BLaER1 (cell line): ENCODE measurements around the gene SLC41A1.
A peak's percentile ranks its signal among the peaks of the same experiment; 100 is the strongest.

Source experiments
- H3K27ac ChIP-seq: shearing (Covaris generic); formaldehyde crosslinking; 2 replicates; pipeline ENCODE4 v1.8.1; 2022
- H3K27me3 ChIP-seq: shearing (Covaris generic); formaldehyde crosslinking; 2 replicates; pipeline ENCODE4 v1.8.1; 2022
- H3K36me3 ChIP-seq: shearing (Covaris generic); formaldehyde crosslinking; 2 replicates; pipeline ENCODE4 v1.8.1; 2022
- H3K4me1 ChIP-seq: shearing (Covaris generic); formaldehyde crosslinking; 2 replicates; pipeline ENCODE4 v1.8.1; 2022
- H3K4me2 ChIP-seq: shearing (Covaris generic); formaldehyde crosslinking; 2 replicates; pipeline ENCODE4 v1.8.1; 2022
- H3K4me3 ChIP-seq: shearing (Covaris generic); formaldehyde crosslinking; 2 replicates; pipeline ENCODE4 v1.8.1; 2022
- H3K9ac ChIP-seq: shearing (Covaris generic); formaldehyde crosslinking; 2 replicates; pipeline ENCODE4 v1.8.1; 2022
- H3K9me3 ChIP-seq: shearing (Covaris generic); formaldehyde crosslinking; 2 replicates; pipeline ENCODE4 v1.8.1; 2022
- H4K20me1 ChIP-seq: shearing (Covaris generic); formaldehyde crosslinking; 2 replicates; pipeline ENCODE4 v1.8.1; 2022
- Cebpa-rat ChIP-seq: shearing (Covaris generic); IDR thresholded peaks from 2 replicates; pipeline ENCODE4 v1.8.1; 2022

The SLC41A1 gene

GRCh38 chr1:205843036-205843859 lies 30.2 kb upstream of the SLC41A1 start:
- H3K9me3 ChIP-seq = no peaks in the 10 kb centered on the region
- peaks cover 22% of the 10 kb centered on the region for H3K4me1 ChIP-seq
- H3K27ac ChIP-seq = no peak overlapping the region
- H3K4me3 ChIP-seq = no peak overlapping the region
- no peak overlapping the region for H3K9ac ChIP-seq
- no peaks in the 10 kb centered on the region for H4K20me1 ChIP-seq
- peaks cover 12% of the 10 kb centered on the region; the same call in 1 of the 2 replicates for H3K36me3 ChIP-seq
- no peak overlapping the region for H3K4me2 ChIP-seq
- no peaks in the 10 kb centered on the region for H3K27me3 ChIP-seq
- TF ChIP-seq Cebpa-rat = no peak

- no peak for TF ChIP-seq Cebpa-rat
- no peak overlapping the region for H3K4me3 ChIP-seq
- no peak overlapping the region for H3K27ac ChIP-seq
- no peaks in the 10 kb centered on the region for H3K9me3 ChIP-seq
- H3K4me2 ChIP-seq = no peak overlapping the region
- no peaks in the 10 kb centered on the region for H4K20me1 ChIP-seq
- H3K9ac ChIP-seq = no peak overlapping the region
- H3K27me3 ChIP-seq = no peaks in the 10 kb centered on the region
- H3K36me3 ChIP-seq = peaks cover 16% of the 10 kb centered on the region; the same call in 1 of the 2 replicates
- H3K4me1 ChIP-seq = peaks cover 22% of the 10 kb centered on the region
These were observed 29.2 kb upstream of the SLC41A1 start for GRCh38 chr1:205842229-205842628.

GRCh38 chr1:205840146-205840923 lies 27.3 kb upstream of the SLC41A1 start:
- Histone ChIP-seq H3K9me3 (no peaks in the 10 kb centered on the region), H3K4me3 (no peak overlapping the region), H3K9ac (no peak overlapping the region; the same call in 1 of the 2 replicates), H3K27me3 (no peaks in the 10 kb centered on the region), H3K36me3 (peaks cover 12% of the 10 kb centered on the region; the same call in 1 of the 2 replicates), H3K27ac (peak overlapping the region; percentile 25; the same call in 1 of the 2 replicates), H4K20me1 (no peaks in the 10 kb centered on the region), H3K4me1 (peaks cover 22% of the 10 kb centered on the region), H3K4me2 (peak overlapping the region; percentile 54)
- no peak for TF ChIP-seq Cebpa-rat

GRCh38 chr1:205837382-205837970 lies 24.5 kb upstream of the SLC41A1 start:
- Histone ChIP-seq H3K27me3 (no peaks in the 10 kb centered on the region), H4K20me1 (no peaks in the 10 kb centered on the region), H3K36me3 (peaks cover 4% of the 10 kb centered on the region; the same call in 1 of the 2 replicates), H3K27ac (no peak overlapping the region), H3K4me2 (no peak overlapping the region), H3K4me1 (peaks cover 25% of the 10 kb centered on the region), H3K4me3 (no peak overlapping the region), H3K9ac (no peak overlapping the region), H3K9me3 (no peaks in the 10 kb centered on the region)
- no peak for TF ChIP-seq Cebpa-rat

- no peaks in the 10 kb centered on the region for H3K9me3 ChIP-seq
- no peaks in the 10 kb centered on the region for H4K20me1 ChIP-seq
- no peaks in the 10 kb centered on the region for H3K27me3 ChIP-seq
- peaks cover 4% of the 10 kb centered on the region; the same call in 1 of the 2 replicates for H3K36me3 ChIP-seq
- no peak for TF ChIP-seq Cebpa-rat
- H3K9ac ChIP-seq = no peak overlapping the region
- H3K4me1 ChIP-seq = peaks cover 23% of the 10 kb centered on the region
- H3K4me3 ChIP-seq = no peak overlapping the region
- no peak overlapping the region for H3K4me2 ChIP-seq
- no peak overlapping the region for H3K27ac ChIP-seq
These were observed 21.8 kb upstream of the SLC41A1 start for GRCh38 chr1:205834751-205835150.

- Histone ChIP-seq H3K4me2 (peak overlapping the region; percentile 68), H3K9ac (no peak overlapping the region; the same call in 1 of the 2 replicates), H3K27me3 (no peaks in the 10 kb centered on the region), H3K36me3 (peaks cover 1% of the 10 kb centered on the region; the same call in 1 of the 2 replicates), H3K9me3 (no peaks in the 10 kb centered on the region), H3K4me3 (no peak overlapping the region), H3K4me1 (peaks cover 26% of the 10 kb centered on the region), H3K27ac (peak overlapping the region; percentile 60), H4K20me1 (no peaks in the 10 kb centered on the region)
- TF ChIP-seq Cebpa-rat = no peak
These were observed 19.3 kb upstream of the SLC41A1 start for GRCh38 chr1:205832326-205832751.

GRCh38 chr1:205827623-205828022 lies 14.6 kb upstream of the SLC41A1 start:
- no peak overlapping the region for H3K4me3 ChIP-seq
- no peak for TF ChIP-seq Cebpa-rat
- no peak overlapping the region for H3K4me2 ChIP-seq
- no peak overlapping the region for H3K9ac ChIP-seq
- peaks cover 37% of the 10 kb centered on the region for H3K4me1 ChIP-seq
- no peaks in the 10 kb centered on the region for H4K20me1 ChIP-seq
- peaks cover 36% of the 10 kb centered on the region for H3K9me3 ChIP-seq
- no peaks in the 10 kb centered on the region for H3K27me3 ChIP-seq
- H3K27ac ChIP-seq = no peak overlapping the region
- peaks cover under 1% of the 10 kb centered on the region; the same call in 1 of the 2 replicates for H3K36me3 ChIP-seq

- H3K4me2 ChIP-seq = no peak overlapping the region
- H3K27ac ChIP-seq = no peak overlapping the region
- no peak overlapping the region for H3K4me3 ChIP-seq
- H3K9ac ChIP-seq = no peak overlapping the region
- peaks cover 37% of the 10 kb centered on the region for H3K4me1 ChIP-seq
- no peaks in the 10 kb centered on the region for H3K27me3 ChIP-seq
- peaks cover 6% of the 10 kb centered on the region for H3K36me3 ChIP-seq
- H4K20me1 ChIP-seq = no peaks in the 10 kb centered on the region
- H3K9me3 ChIP-seq = peaks cover 42% of the 10 kb centered on the region
- no peak for TF ChIP-seq Cebpa-rat
These were observed 14.0 kb upstream of the SLC41A1 start for GRCh38 chr1:205826995-205827394.

GRCh38 chr1:205826016-205826806 lies 13.2 kb upstream of the SLC41A1 start:
- Histone ChIP-seq H3K4me2 (no peak overlapping the region), H4K20me1 (no peaks in the 10 kb centered on the region), H3K27me3 (no peaks in the 10 kb centered on the region), H3K4me3 (no peak overlapping the region), H3K27ac (no peak overlapping the region), H3K36me3 (peaks cover 12% of the 10 kb centered on the region), H3K9ac (no peak overlapping the region), H3K9me3 (peaks cover 50% of the 10 kb centered on the region), H3K4me1 (peaks cover 36% of the 10 kb centered on the region)
- TF ChIP-seq Cebpa-rat = no peak
